ENCODE measurements around the gene ZSCAN10. TPM values are rescaled to one million over a fixed set of nuclear protein-coding genes. Genes with fewer than 3 reads are reported as not detected.

The ZSCAN10 gene
- total RNA-seq, 2 donors from 2014 or later = 0.22 TPM; not detected in 1

DNA sequence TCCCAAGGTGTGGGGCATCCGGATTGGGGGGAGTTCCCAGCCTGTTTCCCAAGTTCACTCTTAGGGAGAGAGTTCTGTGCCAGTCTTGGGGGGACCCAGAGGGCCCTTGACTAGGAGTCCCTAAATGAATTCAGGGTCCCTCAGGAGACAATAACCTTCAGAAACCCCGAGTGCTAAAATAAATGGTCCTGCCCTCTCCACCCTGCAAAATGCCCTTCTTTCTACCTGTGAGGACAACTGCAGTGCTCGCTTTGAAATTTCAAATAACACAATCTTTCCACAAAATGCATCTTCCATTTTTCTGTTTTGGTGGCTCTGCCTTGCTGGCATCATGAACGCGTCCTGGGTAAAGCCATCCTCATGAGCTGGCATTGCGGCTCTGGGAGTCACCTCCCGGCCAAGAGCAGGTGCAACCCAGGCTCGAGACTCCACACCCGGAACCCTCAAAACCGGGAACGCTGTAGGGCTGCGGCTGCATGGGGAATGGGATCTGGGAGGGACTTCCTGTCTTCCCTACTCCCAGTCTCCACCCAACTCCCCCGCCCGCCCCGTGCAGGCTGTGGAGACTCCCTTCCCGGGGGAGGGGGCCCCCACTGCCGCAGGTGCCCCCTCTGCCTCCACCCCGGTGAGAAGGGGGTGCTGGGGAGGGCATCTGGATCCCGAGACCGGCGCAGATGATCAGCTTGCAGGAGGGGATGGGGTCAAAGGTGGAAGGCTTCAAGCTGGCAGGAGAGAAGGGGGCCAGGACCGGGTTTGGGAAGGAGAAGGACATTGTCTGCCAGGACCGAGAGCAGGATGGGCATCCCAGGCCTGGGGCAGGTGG is 13.2 kb upstream of the ZSCAN10 start, which contains the start of gene ZNF205:
Gene ZNF205, plus strand, starts transcription at position 529 of the 823 bp plus-strand sequence. CDS start 845 bp downstream, outside the sequence.
- Mint-ChIP-seq H3K9me3 (no peaks in the 10 kb centered on the region), H3K4me1 (ENCODE audit: low read depth in 2 of 2) (peaks cover 2 to 7% of the 10 kb centered on the region in 2 donors), H3K27me3 (peaks cover 0 to 3% of the 10 kb centered on the region in 2 donors), H3K27ac (no peak within 1 kb of the TSS), H3K36me3 (no peaks in the 10 kb centered on the region), H3K4me3 (no peak within 1 kb of the TSS)
- DNase-seq (ENCODE audit: low spot score) = no peak
- ATAC-seq = no peak

DNA sequence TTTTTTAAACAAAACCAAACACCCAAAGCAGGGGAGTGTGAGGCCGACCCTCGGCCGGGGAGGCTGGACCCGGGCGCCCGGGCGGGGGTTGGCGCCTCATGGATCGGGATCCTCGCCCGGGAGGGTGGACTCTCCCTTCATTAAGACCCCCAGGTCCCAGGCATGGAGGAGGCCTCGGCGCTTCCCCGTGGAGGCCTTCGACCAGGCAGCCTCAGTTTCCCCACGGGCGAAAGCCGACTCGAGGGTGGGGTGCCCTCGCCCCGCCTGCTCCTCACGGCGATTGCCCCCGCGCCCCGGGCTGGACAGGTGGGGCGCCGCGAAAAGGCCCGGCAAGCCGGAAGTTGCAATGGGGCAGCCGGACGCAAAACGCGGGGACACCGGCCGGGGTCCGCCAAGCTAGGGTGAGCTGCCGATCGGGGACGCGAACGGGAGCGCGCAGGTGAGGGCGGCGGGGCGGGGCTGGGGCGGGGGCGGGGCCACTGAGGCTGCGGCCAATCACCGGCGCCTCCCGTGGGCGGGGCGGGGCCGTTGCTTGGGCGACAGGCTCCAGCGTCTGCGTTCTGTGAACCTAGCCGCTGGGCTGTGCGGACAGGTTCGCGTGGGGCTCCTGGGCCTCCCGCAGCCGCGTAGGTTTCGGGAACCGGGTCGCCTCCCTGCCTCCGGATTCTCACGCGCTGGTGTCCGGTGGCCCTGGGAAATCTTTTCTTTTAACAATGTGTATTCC is 7.3 kb upstream of the ZSCAN10 start:
- H3K27ac Mint-ChIP-seq = peak overlapping the region; percentile 89 to 96
- ATAC-seq (peak; percentile 96 to 97), DNase-seq (ENCODE audit: low spot score) (peak; percentile 94)
- H3K27me3 Mint-ChIP-seq = no peaks in the 10 kb centered on the region
- H3K36me3 Mint-ChIP-seq = no peaks in the 10 kb centered on the region
- H3K4me3 Mint-ChIP-seq = peak overlapping the region; percentile 87
- peaks cover 27 to 29% of the 10 kb centered on the region in 2 donors for H3K4me1 Mint-ChIP-seq (ENCODE audit: low read depth in 2 of 2)
- H3K9me3 Mint-ChIP-seq = no peaks in the 10 kb centered on the region

DNA sequence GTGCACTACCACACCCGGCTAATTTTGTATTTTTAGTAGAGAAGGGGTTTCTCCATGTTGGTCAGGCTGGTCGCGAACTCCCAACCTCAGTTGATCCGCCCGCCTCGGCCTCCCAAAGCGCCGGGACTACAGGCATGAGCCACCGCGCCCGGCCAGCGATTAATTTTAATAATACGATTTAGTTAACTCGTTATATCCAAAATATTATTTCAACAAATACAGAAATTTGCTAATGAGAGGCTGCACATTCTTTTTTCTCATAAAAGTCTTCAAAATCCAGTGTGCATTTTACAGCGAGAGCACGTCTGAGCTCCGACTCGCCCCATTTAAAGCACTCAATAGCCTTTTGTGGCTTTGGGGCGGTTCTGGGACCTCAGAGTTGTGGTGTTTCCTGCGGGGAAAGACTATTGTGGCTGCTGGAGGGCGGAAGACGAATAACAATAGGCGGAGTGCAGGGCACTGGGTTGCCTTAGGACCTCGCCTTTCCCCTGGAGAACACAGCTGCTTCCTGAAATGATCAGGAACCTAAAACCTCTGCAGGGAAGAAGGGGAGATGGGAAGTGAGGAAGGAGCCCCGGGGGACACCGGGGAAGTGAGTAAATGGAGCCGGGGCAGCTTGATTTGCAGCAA is 2.9 kb upstream of the ZSCAN10 start:
- Mint-ChIP-seq H3K4me3 (peak overlapping the region; percentile 73), H3K36me3 (no peaks in the 10 kb centered on the region), H3K4me1 (ENCODE audit: low read depth in 2 of 2) (peaks cover 38% of the 10 kb centered on the region in 2 donors), H3K27ac (peak overlapping the region; percentile 73 to 95), H3K27me3 (no peaks in the 10 kb centered on the region), H3K9me3 (no peaks in the 10 kb centered on the region)
- DNase-seq (ENCODE audit: low spot score) = peak; percentile 71
- ATAC-seq = no peak

DNA sequence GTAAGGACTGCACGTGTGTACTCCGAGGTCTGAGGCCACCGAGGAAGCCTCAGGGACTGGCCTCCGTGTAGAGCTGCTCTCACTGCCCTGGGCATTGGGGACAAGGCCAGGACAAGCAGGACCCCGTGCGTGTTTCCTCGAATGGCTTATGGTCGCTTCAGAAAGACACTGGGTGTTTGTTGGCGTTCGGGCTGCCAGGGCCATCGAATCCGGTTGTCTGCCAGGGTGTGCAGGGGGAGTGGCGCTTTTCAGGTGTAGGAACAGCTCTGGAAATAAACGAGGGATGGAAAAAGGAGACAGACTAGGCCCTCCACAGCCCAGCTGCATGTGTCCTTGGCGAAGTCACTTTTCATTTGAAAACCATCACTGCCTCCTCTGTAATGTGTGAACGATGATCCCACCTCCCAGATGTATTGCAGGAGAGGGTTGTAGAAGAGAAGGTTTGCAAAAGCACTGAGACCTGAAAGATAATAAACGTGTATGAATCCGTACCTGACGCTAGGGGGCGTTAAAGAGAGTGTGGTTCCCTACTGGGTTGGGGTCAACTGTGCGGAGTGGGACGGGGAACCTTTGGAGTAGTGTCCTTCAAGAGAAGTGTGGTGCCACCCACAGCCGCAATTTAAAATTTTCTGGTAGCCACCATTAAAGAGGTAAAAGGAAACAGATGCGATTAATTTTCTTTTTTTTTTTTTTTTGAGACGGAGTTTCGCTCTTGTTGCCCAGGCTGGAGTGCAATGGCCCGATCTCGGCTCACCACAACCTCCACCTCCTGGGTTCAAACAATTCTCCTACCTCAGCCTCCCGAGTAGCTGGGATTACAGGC is 2.1 kb upstream of the ZSCAN10 start:
- ATAC-seq (peak in 1 of 2 donors; percentile 35), DNase-seq (ENCODE audit: low spot score) (peak; percentile 77)
- Mint-ChIP-seq H3K4me3 (peak overlapping the region; percentile 70), H3K27ac (peak overlapping the region; percentile 73 to 95), H3K27me3 (no peaks in the 10 kb centered on the region), H3K9me3 (no peaks in the 10 kb centered on the region), H3K4me1 (ENCODE audit: low read depth in 2 of 2) (peaks cover 35 to 36% of the 10 kb centered on the region in 2 donors), H3K36me3 (no peaks in the 10 kb centered on the region)

DNA sequence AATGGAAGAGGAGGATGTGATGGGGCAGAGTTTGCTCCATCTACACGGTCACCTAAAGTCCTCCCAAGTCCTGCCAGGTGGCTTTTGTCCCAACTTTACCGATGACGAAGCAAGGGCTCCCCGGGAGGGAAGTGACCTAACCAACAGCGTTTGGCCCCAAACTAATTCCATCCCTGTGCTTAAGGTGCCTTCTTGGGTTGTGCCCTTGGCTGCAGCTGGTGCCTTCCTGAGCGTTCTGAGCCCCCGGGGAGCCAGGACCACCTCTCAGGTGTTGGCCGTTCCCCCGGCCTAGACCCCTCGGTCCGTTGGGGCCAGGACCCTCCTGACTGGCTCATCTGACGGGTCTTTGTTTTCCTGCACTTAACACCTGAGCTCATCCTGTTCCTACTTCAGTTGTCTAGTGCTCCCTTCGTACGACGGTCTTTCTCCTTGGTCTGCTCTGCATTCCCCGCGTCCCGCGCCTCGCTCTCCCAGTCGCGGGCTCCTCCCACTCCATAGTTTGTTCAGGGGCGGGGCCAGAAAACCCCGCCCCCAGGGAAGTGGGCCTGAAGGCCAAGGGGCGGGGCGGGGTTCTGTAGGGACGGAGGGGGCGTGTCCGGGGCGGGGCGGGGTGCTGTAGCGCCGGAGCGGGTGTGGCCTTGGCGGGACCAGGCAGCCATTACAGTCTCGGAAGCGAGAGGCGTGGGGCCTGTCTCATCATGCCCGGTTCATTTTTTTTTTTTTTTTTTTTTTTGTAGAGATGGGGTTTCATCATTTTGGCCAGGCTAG is 822 bp upstream of the ZSCAN10 start:
- peak overlapping the region in 1 of 2 donors; percentile 95 for H3K27ac Mint-ChIP-seq
- H3K36me3 Mint-ChIP-seq = no peaks in the 10 kb centered on the region
- H3K27me3 Mint-ChIP-seq = no peaks in the 10 kb centered on the region
- peak; percentile 93 to 96 for ATAC-seq
- peaks cover 28 to 35% of the 10 kb centered on the region in 2 donors for H3K4me1 Mint-ChIP-seq (ENCODE audit: low read depth in 2 of 2)
- no peaks in the 10 kb centered on the region for H3K9me3 Mint-ChIP-seq
- peak; percentile 93 for DNase-seq (ENCODE audit: low spot score)
- H3K4me3 Mint-ChIP-seq = peak overlapping the region; percentile 71

DNA sequence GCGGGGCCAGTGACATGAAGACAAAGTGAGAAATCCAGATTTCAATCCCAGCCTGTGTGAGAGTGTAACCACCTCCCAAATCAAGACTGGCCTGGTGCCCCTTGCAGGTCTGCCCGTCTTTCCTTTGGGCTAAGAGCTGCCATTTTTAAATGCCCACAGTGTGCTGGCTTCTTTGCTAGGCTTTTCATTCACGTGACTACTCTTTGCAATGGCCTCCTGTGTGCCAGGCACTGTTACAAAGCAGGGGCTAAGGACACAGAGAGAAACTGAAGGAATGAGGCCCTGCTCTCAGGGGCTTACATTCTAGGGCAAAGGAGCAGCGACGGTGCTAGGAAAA is 269 bp upstream of the ZSCAN10 start:
- ATAC-seq = no peak
- H3K27me3 Mint-ChIP-seq = no peaks in the 10 kb centered on the region
- H3K36me3 Mint-ChIP-seq = no peaks in the 10 kb centered on the region
- no peak overlapping the region for H3K27ac Mint-ChIP-seq
- H3K4me3 Mint-ChIP-seq = peak overlapping the region; percentile 71
- peaks cover 34 to 41% of the 10 kb centered on the region in 2 donors for H3K4me1 Mint-ChIP-seq (ENCODE audit: low read depth in 2 of 2)
- no peaks in the 10 kb centered on the region for H3K9me3 Mint-ChIP-seq
- DNase-seq (ENCODE audit: low spot score) = no peak

DNA sequence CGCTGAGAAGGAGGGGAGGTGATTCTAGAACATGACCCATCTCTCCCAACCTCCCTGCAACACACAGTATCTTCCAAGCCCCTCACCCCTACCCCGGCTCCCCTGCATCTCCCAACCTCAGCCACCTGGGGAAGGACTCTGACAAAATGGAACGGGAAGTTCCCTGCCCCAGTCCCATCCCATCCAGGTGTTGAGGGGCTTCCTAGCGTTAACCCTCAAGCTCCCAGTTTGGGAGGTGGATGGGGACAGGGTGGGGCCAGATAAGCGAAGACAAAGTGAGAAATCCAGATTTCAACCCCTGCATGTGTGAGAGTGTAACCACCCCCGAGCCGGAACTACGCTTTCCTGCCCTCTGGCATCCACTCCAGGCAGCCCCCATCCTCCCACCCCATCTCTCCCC is 1.8 kb downstream of the ZSCAN10 start:
- H3K36me3 Mint-ChIP-seq = no peaks in the 10 kb centered on the region
- DNase-seq (ENCODE audit: low spot score) = no peak
- no peak for ATAC-seq
- no peaks in the 10 kb centered on the region for H3K9me3 Mint-ChIP-seq
- H3K4me3 Mint-ChIP-seq = no peak overlapping the region
- no peaks in the 10 kb centered on the region for H3K27me3 Mint-ChIP-seq
- H3K4me1 Mint-ChIP-seq (ENCODE audit: low read depth in 2 of 2) = peaks cover 29 to 34% of the 10 kb centered on the region in 2 donors
- peak overlapping the region; percentile 29 to 76 for H3K27ac Mint-ChIP-seq

DNA sequence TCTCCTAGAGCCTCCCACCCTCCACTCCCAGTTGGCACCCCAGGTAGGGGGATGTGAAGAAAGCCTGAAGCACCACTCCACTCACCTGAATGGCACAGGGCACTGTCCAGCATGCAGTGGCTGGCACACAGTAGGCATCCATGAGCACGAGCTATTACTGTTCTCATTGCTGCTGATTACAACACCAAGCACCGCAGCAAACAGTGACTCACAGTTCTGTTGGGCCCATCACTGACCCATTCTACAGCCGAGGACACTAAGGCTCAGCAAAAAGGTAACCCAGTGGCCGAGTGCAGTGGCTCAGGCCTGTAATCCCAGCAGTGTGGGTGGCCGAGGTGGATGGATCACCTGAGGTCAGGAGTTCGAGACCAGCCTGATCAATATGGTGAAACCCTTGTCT is 2.7 kb downstream of the ZSCAN10 start:
- no peak overlapping the region for H3K4me3 Mint-ChIP-seq

DNA sequence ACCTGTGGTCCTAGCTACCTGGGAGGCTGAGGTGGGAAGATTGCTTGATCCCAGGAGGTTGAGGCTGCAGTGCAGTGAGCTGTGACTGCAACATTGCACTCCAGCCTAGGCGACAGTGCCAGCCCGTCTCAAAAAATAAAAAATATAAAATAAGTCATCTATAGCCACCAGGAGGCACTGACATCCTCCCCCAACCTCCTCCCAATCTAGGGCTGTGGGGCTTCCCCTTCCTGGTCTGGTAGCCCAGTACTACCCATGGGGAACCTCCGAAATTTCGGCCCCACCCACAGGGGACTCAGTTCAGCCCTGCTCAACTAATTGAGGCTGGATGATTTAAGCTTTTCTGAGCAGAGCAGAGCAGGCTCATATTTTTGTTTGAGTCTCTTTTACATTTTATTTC is 3.2 kb downstream of the ZSCAN10 start:
- Mint-ChIP-seq H3K4me1 (ENCODE audit: low read depth in 2 of 2) (peaks cover 23 to 24% of the 10 kb centered on the region in 2 donors), H3K27ac (peak overlapping the region; percentile 87 to 92), H3K9me3 (no peaks in the 10 kb centered on the region), H3K36me3 (no peaks in the 10 kb centered on the region), H3K27me3 (no peaks in the 10 kb centered on the region), H3K4me3 (peak overlapping the region; percentile 12)
- ATAC-seq = peak; percentile 80
- peak; percentile 85 for DNase-seq (ENCODE audit: low spot score)

More for the DNA sequence above, 2.7 kb downstream of the ZSCAN10 start:
- H3K4me1 Mint-ChIP-seq (ENCODE audit: low read depth in 2 of 2) = peaks cover 24 to 28% of the 10 kb centered on the region in 2 donors
- DNase-seq (ENCODE audit: low spot score) (no peak), ATAC-seq (no peak)
- no peaks in the 10 kb centered on the region for H3K27me3 Mint-ChIP-seq
- H3K27ac Mint-ChIP-seq = peak overlapping the region in 1 of 2 donors; percentile 92
- H3K9me3 Mint-ChIP-seq = no peaks in the 10 kb centered on the region
- no peaks in the 10 kb centered on the region for H3K36me3 Mint-ChIP-seq

DNA sequence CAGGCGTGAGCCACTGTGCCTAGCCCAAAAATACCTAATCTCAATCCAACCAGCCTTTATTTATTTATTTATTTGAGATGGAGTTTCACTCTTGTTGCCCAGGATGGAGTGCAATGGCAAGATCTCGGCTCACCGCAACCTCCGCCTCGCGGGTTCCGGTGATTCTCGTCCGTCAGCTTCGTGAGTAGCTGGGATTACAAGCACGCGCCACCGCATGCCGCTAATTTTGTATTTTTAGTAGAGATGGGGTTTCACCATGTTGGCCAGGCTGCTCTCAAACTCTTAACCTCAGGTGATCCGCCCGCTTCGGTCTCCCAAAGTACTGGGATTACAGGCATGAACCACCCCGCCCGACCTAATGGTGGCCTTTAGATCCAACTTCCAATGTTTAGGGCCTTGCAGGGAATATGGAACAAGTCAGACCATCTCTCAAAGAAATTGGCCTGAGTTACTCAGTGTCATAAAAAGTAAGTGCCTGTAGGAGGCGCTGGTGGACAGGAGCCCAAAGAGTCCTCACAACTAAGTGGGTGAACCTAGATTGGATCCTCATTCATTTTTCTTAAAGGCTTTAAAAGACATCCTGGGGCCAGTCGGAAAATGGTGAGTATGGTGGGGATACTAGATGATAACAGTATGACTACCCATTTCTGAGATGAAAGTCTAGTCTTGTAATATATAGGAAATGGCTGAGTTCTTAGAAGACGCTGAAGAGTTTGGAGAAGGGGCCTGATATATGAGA is 4.6 kb downstream of the ZSCAN10 start:
- Mint-ChIP-seq H3K9me3 (no peaks in the 10 kb centered on the region), H3K4me3 (peak overlapping the region; percentile 65), H3K36me3 (no peaks in the 10 kb centered on the region), H3K27me3 (no peaks in the 10 kb centered on the region), H3K4me1 (ENCODE audit: low read depth in 2 of 2) (peaks cover 13 to 17% of the 10 kb centered on the region in 2 donors), H3K27ac (peak overlapping the region; percentile 87 to 92)
- ATAC-seq (peak; percentile 40 to 64), DNase-seq (ENCODE audit: low spot score) (no peak)

DNA sequence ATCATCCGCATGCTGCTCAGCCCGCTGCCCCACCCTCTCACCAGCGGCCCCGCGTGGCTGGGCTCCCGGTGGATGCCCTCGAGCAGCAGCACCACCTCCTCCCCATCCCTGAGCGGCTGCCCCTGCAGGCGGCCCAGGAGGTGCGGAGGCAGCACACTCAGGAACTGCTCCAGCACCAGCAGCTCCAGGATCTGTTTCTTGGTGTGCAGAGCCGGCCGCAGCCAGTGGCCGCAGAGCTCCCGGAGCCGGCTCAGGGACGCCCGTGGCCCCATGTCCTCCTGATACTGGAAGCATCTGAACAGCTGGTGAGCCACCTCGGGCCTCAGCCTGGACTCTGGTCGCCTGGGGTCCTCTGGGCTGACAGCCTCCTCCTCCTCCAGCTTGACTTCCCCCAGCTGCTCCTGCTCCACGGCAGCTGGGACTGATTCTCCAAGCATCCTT is 6.6 kb downstream of the ZSCAN10 start:
- Mint-ChIP-seq H3K4me1 (ENCODE audit: low read depth in 2 of 2) (peaks cover 26 to 27% of the 10 kb centered on the region in 2 donors), H3K9me3 (no peaks in the 10 kb centered on the region), H3K4me3 (no peak overlapping the region), H3K36me3 (no peaks in the 10 kb centered on the region), H3K27ac (peak overlapping the region in 1 of 2 donors; percentile 87), H3K27me3 (no peaks in the 10 kb centered on the region)
- DNase-seq (ENCODE audit: low spot score) (no peak), ATAC-seq (no peak)

DNA sequence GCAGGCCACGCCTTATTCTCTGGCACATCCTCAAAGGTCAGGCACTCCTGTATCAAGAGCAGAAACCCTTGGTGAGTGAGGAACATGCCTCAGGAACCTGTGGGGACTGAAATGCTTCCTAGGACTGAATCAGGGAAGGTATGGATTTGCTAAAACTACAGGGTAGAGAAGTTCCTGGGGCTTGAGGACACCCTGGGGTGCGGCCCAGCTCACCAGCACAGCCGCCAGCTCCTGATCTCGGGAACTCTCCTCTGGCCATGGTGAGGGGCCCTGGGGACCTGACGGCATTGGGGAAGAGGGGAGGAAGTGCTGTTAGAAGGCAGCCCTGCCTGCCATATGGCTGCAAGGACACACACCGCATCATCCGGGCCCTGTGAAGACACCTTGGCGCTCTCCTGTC is 7.5 kb downstream of the ZSCAN10 start:
- Mint-ChIP-seq H3K9me3 (no peaks in the 10 kb centered on the region), H3K4me1 (ENCODE audit: low read depth in 2 of 2) (peaks cover 27 to 31% of the 10 kb centered on the region in 2 donors), H3K4me3 (no peak overlapping the region), H3K36me3 (no peaks in the 10 kb centered on the region), H3K27ac (peak overlapping the region in 1 of 2 donors; percentile 86), H3K27me3 (no peaks in the 10 kb centered on the region)
- DNase-seq (ENCODE audit: low spot score) (no peak), ATAC-seq (no peak)
